8988T (cell line): ENCODE measurements around the gene LRRC32.
"Not testable (repeated sequence)": the region's sequence is repeated elsewhere in the genome, so short reads cannot be mapped to it uniquely, and the experiment has no call there.

Experiments used
- DNase-seq: peaks from one replicate; pipeline ENCODE4 v3.0.0; 2011

Gene LRRC32

DNA sequence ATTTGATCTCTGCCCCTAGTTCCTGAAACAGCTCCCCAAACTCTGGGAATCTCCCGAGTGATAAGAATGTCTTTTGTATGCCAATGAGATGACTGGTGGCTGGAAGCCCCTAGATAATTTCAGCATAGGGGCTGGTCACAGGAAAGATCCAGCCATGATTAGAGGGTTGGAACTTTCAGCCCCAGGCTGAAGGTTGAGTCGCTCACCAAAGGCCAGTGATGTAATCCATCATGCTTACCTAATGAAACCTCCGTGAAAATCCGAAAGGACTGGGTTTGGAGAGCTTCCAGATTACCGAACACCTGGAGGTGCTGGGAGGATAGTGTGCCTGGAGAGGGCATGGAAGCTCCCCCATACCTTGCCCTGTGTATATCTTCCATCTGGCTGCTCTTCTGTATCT is 26.0 kb downstream of the LRRC32 start:
- no peak for DNase-seq

DNA sequence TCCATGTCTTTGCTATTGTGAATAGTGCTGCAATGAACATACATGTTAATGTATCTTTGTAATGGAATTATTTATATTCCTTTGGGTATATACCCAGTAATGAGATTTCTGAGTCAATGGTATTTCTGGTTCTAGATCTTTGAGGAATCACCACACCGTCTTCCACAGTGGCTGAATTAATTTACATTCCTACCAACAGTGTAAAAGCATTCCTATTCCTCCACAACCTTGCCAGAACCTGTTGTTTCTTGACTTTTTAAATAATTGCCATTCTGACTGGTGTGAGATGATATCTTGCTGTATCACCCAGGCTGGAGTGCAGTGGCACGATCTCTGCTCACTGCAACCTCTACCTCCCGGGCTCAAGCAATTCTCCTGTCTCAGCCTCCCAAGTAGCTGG is 26.8 kb downstream of the LRRC32 start:
- DNase-seq: not testable (repeated sequence)

DNA sequence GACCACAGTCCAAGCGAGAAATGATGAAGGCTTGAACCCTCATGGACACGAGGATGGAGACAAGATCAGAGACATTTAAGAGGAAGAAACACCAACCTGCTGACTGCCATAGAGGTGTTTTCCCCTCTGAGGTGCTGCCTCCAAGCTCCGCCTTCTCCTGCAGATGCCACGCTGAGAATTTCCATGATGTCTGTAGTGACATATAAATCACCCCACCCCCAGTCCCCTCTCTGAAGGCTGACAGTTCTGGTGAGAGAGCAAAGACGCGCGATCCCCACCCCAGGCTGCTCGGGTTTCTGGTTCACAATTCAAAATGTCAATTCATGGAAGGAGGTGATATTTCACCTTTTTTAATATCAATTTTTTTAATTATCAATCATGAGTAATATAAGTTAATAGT is 28.2 kb downstream of the LRRC32 start:
- DNase-seq: no peak

- no peak for DNase-seq
Measured at GRCh38 chr11:76641905-76642304, 28.6 kb downstream of the LRRC32 start.

DNA sequence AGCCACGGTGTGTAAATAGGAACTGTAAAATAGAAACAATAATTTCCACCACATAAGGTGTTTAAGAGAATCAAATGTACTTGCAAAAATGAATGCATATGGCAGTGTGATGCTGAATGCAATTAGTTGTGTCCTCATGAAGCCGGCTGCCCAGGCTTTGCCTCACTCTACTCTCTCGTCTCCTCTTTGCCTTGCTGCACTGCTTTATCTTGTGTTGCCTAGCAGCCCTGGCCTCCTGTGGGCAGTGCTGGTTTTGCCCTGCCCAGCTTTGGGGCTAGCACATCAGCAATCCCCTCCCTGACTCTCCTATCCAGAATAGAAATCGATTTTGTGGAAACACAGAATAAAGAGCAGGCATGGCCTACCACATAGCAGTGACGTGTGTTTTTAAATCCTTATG is 30.0 kb downstream of the LRRC32 start:
- DNase-seq: no peak

- no peak for DNase-seq
Measured at GRCh38 chr11:76639621-76640020, 30.9 kb downstream of the LRRC32 start.

DNA sequence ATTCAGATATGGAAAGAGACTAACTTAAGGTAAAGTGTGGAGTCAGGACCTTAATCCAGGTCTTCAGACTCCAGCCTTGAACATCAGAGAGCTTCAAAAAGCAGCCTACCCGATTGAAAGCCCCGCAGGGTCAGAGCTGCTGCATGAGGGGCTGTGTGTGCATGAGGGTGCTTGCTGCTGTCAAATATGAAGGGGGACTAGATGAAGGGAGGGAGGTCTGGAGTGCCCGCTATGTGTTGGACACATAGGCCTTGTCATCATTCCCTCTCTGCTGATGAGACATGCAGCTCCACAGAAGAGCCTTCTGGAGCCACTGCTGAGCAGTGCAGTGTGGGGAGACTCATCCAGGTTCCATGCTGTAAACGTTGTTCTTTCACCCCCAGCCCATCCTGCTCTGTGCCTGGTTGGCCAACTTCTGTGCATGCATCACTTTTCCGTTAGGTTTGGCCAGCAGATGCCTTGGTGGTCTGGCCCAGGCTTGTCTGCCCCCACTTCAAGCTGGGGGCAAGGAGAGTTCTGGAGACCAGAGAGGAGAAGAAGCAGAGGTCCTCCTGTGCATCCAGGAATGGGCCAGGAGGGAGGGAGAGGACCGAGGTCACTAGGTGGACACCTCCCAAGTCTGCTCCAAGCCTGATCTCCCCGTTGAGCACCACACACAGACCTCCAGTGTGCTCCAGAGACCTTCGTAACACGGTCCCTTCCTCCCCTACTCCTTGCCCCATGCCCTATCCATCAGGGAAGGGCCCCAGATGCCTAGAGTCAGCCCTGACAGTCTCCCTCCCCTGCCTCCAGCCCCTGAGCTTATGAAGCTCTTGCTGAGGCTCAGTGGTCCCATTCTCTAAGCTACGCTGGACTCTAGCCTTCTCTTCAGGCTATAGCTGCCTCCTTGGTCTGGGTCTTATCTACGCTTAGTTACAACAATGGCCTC is 32.0 kb downstream of the LRRC32 start:
- DNase-seq: no peak

DNA sequence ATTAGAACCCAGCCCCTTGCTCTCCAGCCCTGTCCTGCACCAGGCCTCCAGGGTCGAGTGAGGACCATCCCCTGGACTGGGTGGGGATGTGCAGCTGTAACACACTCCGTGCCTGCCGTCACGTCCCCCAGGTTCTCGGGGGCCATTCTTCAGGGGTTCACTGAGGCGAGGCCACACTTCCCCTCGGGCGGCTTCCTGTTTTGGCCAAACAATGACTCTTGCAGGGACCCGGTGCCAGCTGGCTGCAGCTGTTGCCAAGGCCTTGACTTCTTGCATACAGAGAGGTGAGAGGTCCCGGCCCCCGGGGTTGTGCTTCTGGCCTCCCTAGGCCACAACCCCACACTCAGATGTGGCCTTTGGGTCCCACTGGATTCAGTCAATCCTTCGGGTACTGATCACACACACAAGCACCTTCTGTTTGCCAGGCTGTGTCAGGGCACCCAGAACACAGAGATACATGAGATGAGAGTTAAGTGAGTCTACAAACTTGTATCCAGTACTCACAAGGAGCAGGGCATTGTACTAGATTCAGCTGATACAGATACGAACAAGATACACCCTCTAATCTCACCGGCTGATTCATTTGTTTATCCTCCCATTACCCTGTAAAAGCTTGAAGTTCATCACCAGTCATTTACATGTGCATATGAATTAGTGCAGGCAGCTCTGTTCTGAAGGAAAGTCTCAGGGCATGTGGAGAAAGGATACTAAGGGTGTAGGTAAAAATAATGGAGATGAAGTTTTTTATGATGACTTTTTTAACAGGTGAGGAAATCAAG is 32.9 kb downstream of the LRRC32 start:
- DNase-seq: no peak

DNA sequence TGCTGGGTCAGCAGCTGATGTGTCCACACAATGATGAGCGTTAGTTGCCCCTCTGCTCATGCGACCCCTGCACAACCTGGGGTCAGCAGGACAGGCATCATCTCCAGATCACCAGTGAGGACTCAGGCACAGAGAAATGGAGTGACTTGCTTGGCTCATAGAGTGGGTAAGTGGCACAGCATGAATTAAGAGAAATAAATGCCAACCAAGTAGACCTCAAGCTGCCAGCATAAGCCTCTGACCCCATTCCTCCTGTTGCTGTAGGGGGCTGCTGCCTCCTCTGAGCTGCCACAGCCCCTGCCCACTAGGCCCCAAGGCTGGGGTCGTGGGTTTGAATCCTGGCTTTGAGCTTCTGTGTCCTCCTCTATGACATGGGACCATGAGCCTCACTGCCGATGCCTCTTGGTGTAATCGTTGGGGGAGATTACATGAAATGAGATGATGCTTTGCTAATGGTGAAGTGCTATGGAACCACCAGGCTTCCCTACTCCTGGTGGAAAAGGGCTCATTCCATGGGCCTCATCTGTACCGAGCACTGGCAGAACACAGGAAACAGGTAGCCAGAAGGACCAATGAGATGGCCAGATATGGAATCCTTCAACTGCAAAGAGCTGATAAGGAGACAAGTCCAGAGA is 33.6 kb downstream of the LRRC32 start:
- no peak for DNase-seq

DNA sequence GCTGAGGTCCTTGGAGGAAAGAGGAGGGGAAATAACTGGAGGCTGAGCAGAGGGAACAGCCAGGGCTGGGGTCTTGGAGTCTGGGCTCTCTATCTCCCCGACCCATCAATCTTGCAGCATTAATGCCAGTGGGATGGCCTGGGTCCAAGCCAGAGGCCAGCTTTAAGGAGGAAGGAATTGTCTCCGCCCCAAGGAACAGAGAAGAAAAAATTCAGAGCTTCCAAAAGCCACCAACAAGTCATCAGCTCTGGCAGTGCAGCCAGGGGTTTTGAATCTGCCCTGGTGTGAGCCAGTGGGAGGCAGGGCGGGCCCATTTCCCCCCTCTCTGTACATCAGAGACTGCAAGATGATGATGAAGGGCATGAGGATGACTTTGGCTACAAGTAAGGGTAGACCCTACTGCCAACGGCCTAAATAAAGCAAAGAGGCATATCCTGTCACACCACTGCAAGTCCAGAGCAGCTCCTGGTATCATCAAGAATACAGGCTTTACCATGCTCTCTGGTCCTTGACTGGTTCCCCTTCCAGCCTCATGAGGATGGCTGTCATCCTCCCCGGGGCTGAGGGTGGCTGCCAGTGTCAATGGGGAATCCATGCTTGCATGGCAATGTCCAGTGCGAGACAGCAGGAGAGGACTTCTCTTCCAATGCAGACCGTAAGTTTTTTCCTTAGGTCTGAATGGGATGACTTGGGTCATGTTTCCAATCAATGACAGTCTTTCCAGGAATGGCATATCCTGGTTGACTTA is 34.4 kb downstream of the LRRC32 start:
- no peak for DNase-seq

- DNase-seq: no peak
Measured at GRCh38 chr11:76634886-76635285, 35.7 kb downstream of the LRRC32 start.

DNA sequence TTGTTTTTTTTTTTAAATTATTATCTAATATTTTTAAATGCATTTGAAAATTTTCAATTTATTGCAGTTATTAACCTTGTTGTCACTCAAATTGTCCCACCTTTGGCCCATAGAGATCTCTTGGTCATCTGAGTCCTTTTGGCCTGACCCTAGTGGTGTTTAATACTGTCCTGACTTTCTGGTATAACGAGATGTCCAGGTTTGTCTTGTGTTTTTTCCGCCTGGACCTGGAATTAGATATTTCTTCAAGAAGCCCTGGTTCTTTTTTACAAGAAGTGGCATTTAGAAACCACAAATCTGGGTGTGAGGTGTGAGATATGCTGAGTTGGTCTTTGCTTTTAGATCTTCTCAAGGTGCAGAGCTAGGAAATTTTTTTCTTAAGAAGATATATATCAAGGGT is 38.1 kb downstream of the LRRC32 start:
- DNase-seq: no peak

DNA sequence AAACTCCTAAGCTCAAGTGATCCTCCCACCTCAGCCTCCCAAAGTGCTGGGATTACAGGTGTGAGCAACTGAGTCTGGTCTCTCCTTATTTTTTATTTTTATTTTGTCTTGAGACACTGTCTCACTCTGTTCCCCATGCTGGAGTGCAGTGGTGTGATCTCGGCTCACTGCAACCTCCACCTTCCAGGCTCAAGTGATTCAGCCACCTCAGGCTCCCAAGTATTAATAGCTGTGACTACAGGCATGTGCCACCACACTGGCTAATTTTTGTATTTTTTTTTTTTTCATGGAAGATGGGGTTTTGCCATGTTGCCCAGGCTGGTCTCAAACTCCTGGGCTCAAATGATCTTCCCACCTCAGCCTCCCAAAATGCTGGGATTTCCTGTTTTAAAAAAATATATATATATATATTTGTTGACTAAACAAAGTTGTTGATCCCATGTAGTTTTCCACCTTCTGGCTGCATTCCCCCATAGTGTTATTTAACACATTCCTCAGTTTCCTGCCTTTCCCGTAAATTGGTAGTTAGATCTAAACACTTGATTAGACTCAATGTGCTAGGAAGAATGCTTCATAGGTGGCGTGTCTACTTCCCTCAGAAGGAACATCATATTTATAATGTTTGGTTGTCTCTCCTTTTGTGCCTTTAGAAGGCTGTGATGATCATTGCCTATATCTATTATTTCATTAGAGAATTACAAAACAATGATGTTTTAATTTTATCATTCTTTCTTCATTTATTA is 38.8 kb downstream of the LRRC32 start:
- DNase-seq: no peak

DNA sequence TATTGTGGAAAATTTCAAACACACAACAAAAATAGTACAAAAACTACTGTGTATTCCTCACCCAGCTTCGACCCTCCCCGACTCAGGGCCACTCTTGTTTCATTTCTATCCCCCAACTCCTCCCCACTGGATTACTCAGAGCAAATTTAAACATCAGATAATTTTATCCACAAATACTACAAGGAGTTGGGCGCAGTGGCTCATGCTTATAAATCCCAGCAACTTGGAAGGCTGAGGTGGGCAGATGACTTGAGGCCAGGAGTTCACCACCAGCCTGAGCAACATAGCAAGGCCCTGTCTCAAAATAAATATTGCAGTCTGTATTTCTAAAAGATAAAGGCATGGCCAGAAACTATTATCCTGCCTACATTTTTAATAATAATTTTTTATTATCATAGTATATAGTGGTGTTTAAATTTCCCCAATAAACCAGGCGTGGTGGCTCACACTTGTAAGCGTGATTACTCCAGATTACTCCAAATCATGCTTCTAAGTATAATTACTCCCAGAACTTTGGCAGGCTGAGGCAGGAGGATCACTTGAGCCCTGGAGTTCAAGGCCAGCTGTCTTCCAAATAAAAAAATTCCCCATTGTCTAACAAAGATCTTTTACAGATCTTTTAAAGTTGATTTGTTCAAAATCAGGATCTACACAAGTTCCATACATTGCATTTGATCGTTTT is 39.8 kb downstream of the LRRC32 start:
- no peak for DNase-seq

GRCh38 chr11:76629853-76630599 is 40.5 kb downstream of the LRRC32 start:
- no peak for DNase-seq

- DNase-seq: no peak
Measured at GRCh38 chr11:76629116-76629852, 41.3 kb downstream of the LRRC32 start.

GRCh38 chr11:76628408-76628947 is 42.1 kb downstream of the LRRC32 start:
- no peak for DNase-seq

DNA sequence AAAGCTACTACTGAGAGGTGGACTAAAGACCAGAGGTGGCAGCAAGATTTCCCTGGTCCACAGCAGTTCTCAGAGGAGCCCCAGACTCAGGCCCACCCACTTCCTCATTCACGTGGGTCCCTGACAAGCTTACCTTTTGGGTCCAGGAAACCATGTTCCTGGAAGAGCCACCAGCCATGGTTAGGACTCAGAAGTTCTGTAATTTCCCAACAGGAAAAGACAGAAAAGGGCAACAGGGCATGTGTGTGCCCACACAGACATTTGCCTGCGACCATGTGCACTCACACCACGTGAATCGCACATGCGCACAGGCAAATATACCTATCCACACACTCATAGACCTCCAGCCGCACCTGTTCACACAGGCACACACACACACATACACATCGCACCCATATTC is 42.9 kb downstream of the LRRC32 start:
- no peak for DNase-seq

DNA sequence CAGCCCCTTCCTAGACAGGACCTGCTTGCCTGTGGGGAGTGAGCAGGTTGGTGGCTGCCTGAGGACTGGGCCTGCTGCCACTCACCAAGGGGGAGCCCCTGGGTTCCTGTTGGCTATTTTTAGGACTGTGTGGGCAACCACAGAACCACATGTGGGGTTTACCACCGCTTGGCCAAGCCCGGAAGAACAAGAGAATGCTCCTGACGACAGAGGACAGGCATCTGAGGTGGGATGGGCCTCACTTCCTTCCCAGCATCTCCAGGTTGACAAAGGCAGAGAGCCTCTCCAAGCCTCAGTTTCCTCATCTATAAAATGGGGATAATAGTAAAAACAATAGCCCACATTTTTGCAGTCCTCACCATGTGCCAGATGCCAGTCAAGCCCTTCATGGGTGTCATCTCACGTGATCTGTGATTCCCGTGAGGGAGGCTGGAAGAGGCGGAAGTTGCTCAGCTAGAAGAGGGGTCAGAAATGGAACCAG is 43.6 kb downstream of the LRRC32 start:
- no peak for DNase-seq

DNA sequence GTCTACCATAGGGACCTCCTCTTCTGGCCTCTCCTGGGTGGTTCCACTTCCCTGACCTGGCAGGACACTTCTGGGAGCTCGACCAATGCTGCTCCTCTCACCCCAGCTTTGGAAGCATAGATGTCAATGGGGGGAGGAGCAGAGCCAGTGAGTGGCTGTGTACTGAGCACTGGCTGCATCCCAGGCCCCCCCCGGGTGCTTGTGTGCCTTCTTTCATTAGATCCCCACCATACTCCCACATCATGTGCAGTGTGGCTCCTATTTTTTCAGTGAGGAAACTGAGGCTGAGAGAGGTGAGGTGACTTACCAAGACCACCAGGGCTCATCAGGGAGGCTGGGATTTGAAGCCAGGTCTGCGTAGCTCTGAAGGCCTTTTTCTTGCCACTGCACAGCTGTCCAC is 44.3 kb downstream of the LRRC32 start:
- no peak for DNase-seq
